Kidney capillary endothelial cell (primary cell): ENCODE measurements around the gene FAM217B.
"Not testable (repeated sequence)": the region's sequence is repeated elsewhere in the genome, so short reads cannot be mapped to it uniquely, and the experiment has no call there.

Experiments
- DNase-seq: peaks from one replicate; pipeline ENCODE4 v3.0.0-alpha.2; 2018; ENCODE audit warnings: low spot score

The FAM217B gene

GRCh38 chr20:59938696-59939051, 1.5 kb upstream of the FAM217B start:
- DNase-seq, result no peak

GRCh38 chr20:59939052-59939878, 924 bp upstream of the FAM217B start:
- DNase-seq, result no peak

- peak; percentile 7 for DNase-seq
These were observed 385 bp upstream of the FAM217B start for GRCh38 chr20:59939879-59940128.

- no peak for DNase-seq
These were observed 736 bp downstream of the FAM217B start for GRCh38 chr20:59940956-59941294.

GRCh38 chr20:59942245-59942644, 2.1 kb downstream of the FAM217B start:
- DNase-seq, result no peak

- no peak for DNase-seq
These were observed 4.5 kb downstream of the FAM217B start for GRCh38 chr20:59944726-59945125.

GRCh38 chr20:59945175-59945574, 5.0 kb downstream of the FAM217B start:
- no peak for DNase-seq

- no peak for DNase-seq
These were observed 5.5 kb downstream of the FAM217B start for GRCh38 chr20:59945731-59946130.

GRCh38 chr20:59947376-59947775, 7.2 kb downstream of the FAM217B start:
- no peak for DNase-seq

- DNase-seq, result no peak
These were observed 8.0 kb downstream of the FAM217B start for GRCh38 chr20:59948212-59948611.

- DNase-seq, result peak; percentile 32
These were observed 8.9 kb downstream of the FAM217B start for GRCh38 chr20:59948828-59949720.

GRCh38 chr20:59949911-59950310, 9.7 kb downstream of the FAM217B start:
- DNase-seq, result no peak

GRCh38 chr20:59954718-59955117, 14.5 kb downstream of the FAM217B start:
- no peak for DNase-seq

- DNase-seq, result peak; percentile 7
These were observed 15.1 kb downstream of the FAM217B start for GRCh38 chr20:59955131-59955796.

GRCh38 chr20:59957568-59957967, 17.4 kb downstream of the FAM217B start:
- DNase-seq, result not testable (repeated sequence)

GRCh38 chr20:59958123-59958522, 17.9 kb downstream of the FAM217B start, which contains the start of gene CDH26:
TSS of gene CDH26 (plus strand) at chr20:59958423. CDS start at chr20:59958727, 304 bp downstream.
- DNase-seq, result no peak

- DNase-seq, result no peak
These were observed 18.4 kb downstream of the FAM217B start for GRCh38 chr20:59958626-59959025.

- DNase-seq, result no peak
These were observed 21.2 kb downstream of the FAM217B start for GRCh38 chr20:59961423-59961822.

GRCh38 chr20:59962155-59962554, 22.0 kb downstream of the FAM217B start:
- no peak for DNase-seq

- no peak for DNase-seq
These were observed 26.2 kb downstream of the FAM217B start for GRCh38 chr20:59966428-59966827.

- no peak for DNase-seq
These were observed 31.2 kb downstream of the FAM217B start for GRCh38 chr20:59971428-59971827.

- DNase-seq, result no peak
These were observed 32.0 kb downstream of the FAM217B start for GRCh38 chr20:59972037-59972801.
